IMR-90 (cell line): ENCODE results near the gene RASGRF2. TPM values are rescaled to one million over a fixed set of nuclear protein-coding genes. Genes with fewer than 3 reads are reported as not detected.

Source experiments
- ATAC-seq: fragments of 200-7000 bp; cut with Tn5 transposase; 2 replicates; pipeline ENCODE4 v1.9.1; 2020; ENCODE audit warnings: low read depth, mild to moderate bottlenecking, moderate library complexity
- BruUV-seq: library from RNA; stranded (reverse); fragments of 400-500 nt; replicated peaks from 2 replicates; lab custom pipeline; 2021; lab: Mats Ljungman, UMichigan
- CTCF ChIA-PET: fragments of 300-600 bp; formaldehyde crosslinking; extraction: SDS; loops from one replicate; lab custom pipeline; 2021; ENCODE audit warnings: antibody characterized with exemption; lab: Yijun Ruan, JAX
- POLR2A ChIA-PET: fragments of 300-600 bp; sonication (Branson Sonifier 250); formaldehyde crosslinking; loops from one replicate; lab custom pipeline; 2022; ENCODE audit warnings: antibody characterized with exemption; ENCODE audit not compliant: unreplicated experiment; lab: Charles Lee
- DNase-seq: peaks from one replicate; pipeline ENCODE4 v3.0.0; 2013
- H2AFZ ChIP-seq: replicated peaks from 2 replicates; pipeline ENCODE3; 2013; ENCODE audit warnings: low read length, mild to moderate bottlenecking; ENCODE audit not compliant: poor library complexity
- H2AK5ac ChIP-seq: 2 replicates; pipeline ENCODE4 v1.6.1; 2013; ENCODE audit warnings: low read depth, low read length, inconsistent platforms
- H2AK9ac ChIP-seq: replicated peaks from 2 replicates; pipeline ENCODE3; 2013; ENCODE audit warnings: mild to moderate bottlenecking, low read depth, low read length, moderate library complexity; ENCODE audit not compliant: poor library complexity
- H2BK120ac ChIP-seq: 2 replicates; pipeline ENCODE4 v1.6.1; 2013; ENCODE audit warnings: low read depth, low read length, inconsistent platforms
- H2BK15ac ChIP-seq: 3 replicates; pipeline ENCODE4 v1.6.1; 2013; ENCODE audit warnings: low read depth, low read length, inconsistent platforms
- H2BK20ac ChIP-seq: 2 replicates; pipeline ENCODE4 v1.6.1; 2013; ENCODE audit warnings: low read depth, mild to moderate bottlenecking, inconsistent platforms, low read length, moderate library complexity
- H2BK5ac ChIP-seq: 2 replicates; pipeline ENCODE4 v1.6.1; 2013; ENCODE audit warnings: mild to moderate bottlenecking, low read depth, low read length, inconsistent platforms; ENCODE audit not compliant: poor library complexity, severe bottlenecking
- H3K14ac ChIP-seq: replicated peaks from 2 replicates; pipeline ENCODE4 v1.6.1; 2013; ENCODE audit warnings: low read depth, low read length, inconsistent platforms
- H3K18ac ChIP-seq: 2 replicates; pipeline ENCODE4 v1.6.1; 2013; ENCODE audit warnings: low read depth, low read length, control low read depth
- H3K23ac ChIP-seq: 2 replicates; pipeline ENCODE4 v1.6.1; 2013; ENCODE audit warnings: low read depth, low read length, inconsistent platforms
- H3K27ac ChIP-seq: 2 replicates; pipeline ENCODE4 v1.5.1; 2013; ENCODE audit warnings: mild to moderate bottlenecking, control low read depth, low read length; ENCODE audit not compliant: insufficient read depth
- H3K27me3 ChIP-seq: 2 replicates; pipeline ENCODE4 v1.6.1; 2013; ENCODE audit warnings: low read length; ENCODE audit not compliant: control insufficient read depth, insufficient read depth
- H3K36me3 ChIP-seq: 2 replicates; pipeline ENCODE4 v1.6.1; 2013; ENCODE audit warnings: low read length, mixed read lengths; ENCODE audit not compliant: control insufficient read depth, insufficient read depth
- H3K4ac ChIP-seq: 2 replicates; pipeline ENCODE4 v1.6.1; 2013; ENCODE audit warnings: low read depth, low read length, inconsistent platforms
- H3K4me1 ChIP-seq: 2 replicates; pipeline ENCODE4 v1.6.1; 2013; ENCODE audit warnings: low read length, mixed read lengths; ENCODE audit not compliant: control insufficient read depth, insufficient read depth
- H3K4me2 ChIP-seq: 2 replicates; pipeline ENCODE4 v1.6.1; 2013; ENCODE audit warnings: low read depth, mild to moderate bottlenecking, control low read depth, low read length, moderate library complexity
- H3K4me3 ChIP-seq: 2 replicates; pipeline ENCODE4 v1.5.1; 2013; ENCODE audit warnings: low read depth, mild to moderate bottlenecking, control low read depth, low read length, moderate library complexity; ENCODE audit not compliant: insufficient read depth
- H3K56ac ChIP-seq: 2 replicates; pipeline ENCODE4 v1.6.1; 2013; ENCODE audit warnings: low read length, inconsistent platforms; ENCODE audit not compliant: insufficient read depth; ENCODE audit errors: extremely low read depth
- H3K79me1 ChIP-seq, 2 experiments: 2 replicates each; pipeline ENCODE4 v1.6.1; 2013; ENCODE audit warnings: low read length in 2 of 2, inconsistent platforms in 1 of 2, low read depth in 1 of 2
- H3K9ac ChIP-seq: 2 replicates; pipeline ENCODE4 v1.6.1; 2013; ENCODE audit warnings: low read depth, low read length, control low read depth
- H3K9me1 ChIP-seq: 2 replicates; pipeline ENCODE4 v1.6.1; 2013; ENCODE audit warnings: low read length, inconsistent platforms; ENCODE audit not compliant: insufficient read depth
- H3K9me3 ChIP-seq: 2 replicates; pipeline ENCODE4 v1.6.1; 2013; ENCODE audit warnings: low read length; ENCODE audit not compliant: control insufficient read depth, insufficient read depth
- H4K20me1 ChIP-seq: 2 replicates; pipeline ENCODE4 v1.6.1; 2013; ENCODE audit warnings: low read length, inconsistent platforms; ENCODE audit not compliant: insufficient read depth
- H4K5ac ChIP-seq: 2 replicates; pipeline ENCODE4 v1.6.1; 2013; ENCODE audit warnings: mild to moderate bottlenecking, low read depth, low read length, control low read depth
- H4K8ac ChIP-seq, 2 experiments: 2 replicates each; pipeline ENCODE4 v1.6.1; 2013; ENCODE audit warnings: low read depth in 2 of 2, low read length in 2 of 2, control low read depth in 1 of 2, inconsistent platforms in 1 of 2
- H4K91ac ChIP-seq: 2 replicates; pipeline ENCODE4 v1.6.1; 2013; ENCODE audit warnings: low read depth, low read length, inconsistent platforms; ENCODE audit not compliant: insufficient read depth
- CHD1 ChIP-seq: IDR thresholded peaks from 2 replicates; pipeline ENCODE4 v1.6.1; 2012; ENCODE audit warnings: low read depth, low read length, improper control_type of control experiment
- ELK1 ChIP-seq: fragments of 150-350 bp; IDR thresholded peaks from 2 replicates; pipeline ENCODE4 v1.6.1; 2016; ENCODE audit warnings: low read depth, mild to moderate bottlenecking, low read length, moderate library complexity, borderline replicate concordance
- MAFK ChIP-seq: IDR thresholded peaks from 2 replicates; pipeline ENCODE4 v1.6.1; 2012; ENCODE audit warnings: low read depth, low read length, improper control_type of control experiment
- MXI1 ChIP-seq: IDR thresholded peaks from 2 replicates; pipeline ENCODE4 v1.6.1; 2012; ENCODE audit warnings: low read depth, mild to moderate bottlenecking, low read length, moderate library complexity, borderline replicate concordance
- NFE2L2 ChIP-seq: fragments of 150-350 bp; IDR thresholded peaks from 2 replicates; pipeline ENCODE4 v1.6.1; 2016; ENCODE audit warnings: low read depth, mild to moderate bottlenecking, low read length
- POLR2A ChIP-seq: IDR thresholded peaks from 2 replicates; pipeline ENCODE4 v1.6.1; 2012; ENCODE audit warnings: mild to moderate bottlenecking, low read depth, low read length
- RCOR1 ChIP-seq: IDR thresholded peaks from 2 replicates; pipeline ENCODE4 v1.6.1; 2012; ENCODE audit warnings: mild to moderate bottlenecking, low read length, improper control_type of control experiment; ENCODE audit not compliant: insufficient replicate concordance
- RFX5 ChIP-seq: IDR thresholded peaks from 2 replicates; pipeline ENCODE4 v1.8.0; 2012; ENCODE audit warnings: low read depth, mild to moderate bottlenecking, low read length, moderate library complexity
- SMC3 ChIP-seq: fragments of 150-350 bp; IDR thresholded peaks from 2 replicates; pipeline ENCODE4 v1.6.1; 2016; ENCODE audit warnings: low read depth, mild to moderate bottlenecking, antibody characterized with exemption, low read length, moderate library complexity
- WGBS, 2 experiments: methylation state at CpG; one replicate each; pipeline versions ENCODE4 v1.1.5 to v1.1.7; 2013; ENCODE audit warnings: missing lambda C conversion rate in 2 of 2; ENCODE audit not compliant: insufficient read length in 1 of 2; ENCODE audit errors: extremely low coverage in 2 of 2; 5-methylcytosine and 5-hydroxymethylcytosine counted together
- dilution Hi-C: fragments of 300-500 bp; cut with HindIII; formaldehyde crosslinking; loops from one replicate; pipeline ENCODE4 v1.14.3; 2018; ENCODE audit warnings: low sequenced_read_pairs; ENCODE audit not compliant: unreplicated experiment
- in situ Hi-C: fragments of 300-500 bp; cut with MboI; formaldehyde crosslinking; loops from 3 replicates; pipeline ENCODE4 v1.14.3; 2019; ENCODE audit warnings: low sequenced_read_pairs, inconsistent platforms, mixed read lengths
- intact Hi-C: fragments of 100-400 bp; cut with micrococcal nuclease; formaldehyde crosslinking; loops from 2 replicates; pipeline ENCODE4 v1.10.0; 2022
- polyA plus RNA-seq, 3 experiments: library from polyadenylated mRNA; depleted of rRNA; stranded (reverse); fragments of >200 nt; gene quantifications; 2 replicates each; pipeline ENCODE4 v1.2.3, GENCODE V29; 2012; ENCODE audit warnings: low replicate concordance in 1 of 3
- total RNA-seq: library from RNA; depleted of rRNA; stranded (reverse); fragments of >200 nt; gene quantifications from 2 replicates; pipeline ENCODE4 v1.2.3, GENCODE V29; 2012

RASGRF2 gene
- total and polyA plus RNA-seq, 2 of the 4 experiments (the other 2 are of a cell fraction): 2.9 to 5.0 TPM

- intact Hi-C loops: no loop called here
- no TSS peak for BruUV-seq
These were observed 34.2 kb upstream of the RASGRF2 start for GRCh38 chr5:80925931-80926330.

More at GRCh38 chr5:80925931-80926330, 34.2 kb upstream of the RASGRF2 start:
- Histone ChIP-seq H3K9ac (no peak overlapping the region), H3K9me1 (no peaks in the 10 kb centered on the region), H4K91ac (no peak overlapping the region), H3K23ac (no peak overlapping the region), H3K27me3 (no peaks in the 10 kb centered on the region; the same call in 1 of the 2 replicates), H2AFZ (no peak overlapping the region), H4K8ac (no peak overlapping the region), H3K18ac (no peak overlapping the region), H4K20me1 (no peaks in the 10 kb centered on the region), H3K36me3 (no peaks in the 10 kb centered on the region), H3K4me2 (no peak overlapping the region), H2AK9ac (no peak overlapping the region), H3K14ac (no peak overlapping the region; the same call in 1 of the 2 replicates), H3K27ac (no peak overlapping the region), H2BK120ac (no peak overlapping the region), H3K79me1 (no peaks in the 10 kb centered on the region), H2BK15ac (no peak overlapping the region), H3K4me1 (no peaks in the 10 kb centered on the region), H3K56ac (no peak overlapping the region), H4K5ac (no peak overlapping the region), H2BK20ac (no peak overlapping the region), H3K9me3 (no peaks in the 10 kb centered on the region), H2BK5ac (no peak overlapping the region), H3K4me3 (no peak overlapping the region), H3K4ac (no peak overlapping the region), H2AK5ac (no peak overlapping the region)
- no peak for ATAC-seq
- no CpG with 5 or more reads among the region's 1 CpG for WGBS, 2 experiments
- in situ Hi-C loops (no loop called here), dilution Hi-C loops (no loop called here)
- no peak for TF ChIP-seq SMC3
- no peak for TF ChIP-seq ELK1
- TF ChIP-seq NFE2L2: no peak
- TF ChIP-seq MAFK: no peak
- TF ChIP-seq RFX5: no peak
- no peak for TF ChIP-seq MXI1
- no peak for TF ChIP-seq POLR2A
- TF ChIP-seq RCOR1: no peak
- TF ChIP-seq CHD1: no peak
- no peak for DNase-seq
- ChIA-PET CTCF (no interaction called here), POLR2A (interaction anchor here (0.5 kb wide), 1 partner anchor 19 kb away, joined by 7 read pairs; no protein-coding TSS in a partner anchor)
